Left lobe of liver (tissue), 2 donors: Measurements from ENCODE around the gene NADK. TPM values are rescaled to one million over a fixed set of nuclear protein-coding genes. Genes with fewer than 3 reads are reported as not detected.
A peak's percentile ranks its signal among the peaks of the same experiment; 100 is the strongest.

Experiments
- ATAC-seq: fragments of 200-7000 bp; cut with Tn5 transposase; one replicate; pipeline ENCODE4 v1.9.1; 2020; ENCODE audit warnings: mild to moderate bottlenecking, moderate library complexity
- DNase-seq: peaks from one replicate; pipeline ENCODE4 v3.0.0-alpha.2; 2020; ENCODE audit warnings: low spot score
- total RNA-seq: library from RNA; stranded (reverse); gene quantifications from one replicate; pipeline ENCODE4 v1.2.1, GENCODE V29; 2021
- donor health status: DM: no; HTN: no; CAD: no; lungs with moderate emphysema.
- donor health status: DM: no; HTN: yes; CAD: no.

The NADK gene
- total RNA-seq, 1 donor from 2014 or later = 136 TPM

GRCh38 chr1:1786836-1787605, 8.8 kb upstream of the NADK start:
- no peak for ATAC-seq
- DNase-seq = no peak

- DNase-seq = no peak
- ATAC-seq = no peak
Observed at GRCh38 chr1:1785666-1786065, 7.4 kb upstream of the NADK start.

- DNase-seq (no peak), ATAC-seq (no peak)
Observed at GRCh38 chr1:1784933-1785332, 6.7 kb upstream of the NADK start.

- DNase-seq = no peak
- ATAC-seq = no peak
Observed at GRCh38 chr1:1783320-1783719, 5.0 kb upstream of the NADK start.

- peak; percentile 71 for ATAC-seq
- DNase-seq = peak; percentile 80
Observed at GRCh38 chr1:1782399-1783221, 4.3 kb upstream of the NADK start.

GRCh38 chr1:1781526-1781903, 3.2 kb upstream of the NADK start:
- DNase-seq = no peak
- no peak for ATAC-seq

GRCh38 chr1:1780598-1781525, 2.6 kb upstream of the NADK start:
- ATAC-seq = no peak
- DNase-seq = no peak

GRCh38 chr1:1779691-1780597, 1.7 kb upstream of the NADK start:
- DNase-seq (no peak), ATAC-seq (no peak)

GRCh38 chr1:1779320-1779675, 1.0 kb upstream of the NADK start:
- no peak for DNase-seq
- no peak for ATAC-seq

GRCh38 chr1:1778663-1779319, 521 bp upstream of the NADK start:
- DNase-seq (peak; percentile 92), ATAC-seq (peak; percentile 74)

GRCh38 chr1:1777583-1777899, 729 bp downstream of the NADK start:
- DNase-seq = no peak
- ATAC-seq = peak; percentile 12

GRCh38 chr1:1776672-1777582, 1.3 kb downstream of the NADK start:
- DNase-seq (no peak), ATAC-seq (no peak)

GRCh38 chr1:1775327-1776226, 2.7 kb downstream of the NADK start:
- ATAC-seq = peak; percentile 19

GRCh38 chr1:1773874-1774273, 4.4 kb downstream of the NADK start:
- no peak for ATAC-seq
- DNase-seq = no peak

More at GRCh38 chr1:1775327-1776226, 2.7 kb downstream of the NADK start:
- DNase-seq = no peak

GRCh38 chr1:1771096-1771495, 7.2 kb downstream of the NADK start:
- ATAC-seq = no peak
- DNase-seq = no peak

- no peak for DNase-seq
- no peak for ATAC-seq
Observed at GRCh38 chr1:1770102-1770501, 8.2 kb downstream of the NADK start.

GRCh38 chr1:1768249-1768992, 9.8 kb downstream of the NADK start:
- no peak for DNase-seq

More at GRCh38 chr1:1768249-1768992, 9.8 kb downstream of the NADK start:
- ATAC-seq = peak; percentile 8
